Anterior cingulate cortex (tissue), 58 donors: ENCODE data around the gene TECRL.

Experiments used
- DNase-seq, 58 donors: peaks; one replicate each; lab custom pipeline; 2025; lab: John Stamatoyannopoulos, UW

The TECRL gene

GRCh38 chr4:64334964-64335363 lies 74.3 kb downstream of the TECRL start:
- no peak for DNase-seq

- no peak for DNase-seq
Measured at GRCh38 chr4:64330143-64330542, 79.1 kb downstream of the TECRL start.

- no peak for DNase-seq
Measured at GRCh38 chr4:64327237-64327636, 82.0 kb downstream of the TECRL start.

DNA sequence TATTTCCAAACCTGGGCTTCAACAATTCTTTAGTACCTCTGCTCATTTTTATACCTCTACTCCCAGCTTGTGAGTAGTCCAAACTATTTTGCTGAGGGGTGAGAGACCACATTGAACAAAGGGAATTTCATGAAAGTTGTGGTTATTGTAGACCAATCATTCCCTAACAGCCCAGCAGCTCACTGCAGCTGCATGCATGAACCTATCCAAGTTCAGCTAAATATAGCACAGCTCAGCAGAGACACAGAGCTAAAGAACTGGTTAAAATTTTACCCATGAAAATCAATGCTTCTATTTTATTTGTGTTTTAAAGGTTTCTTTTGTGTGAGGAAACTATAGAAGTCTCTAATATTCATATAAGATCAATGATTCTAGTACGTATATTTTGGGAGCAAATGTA lies 82.7 kb downstream of the TECRL start:
- DNase-seq: no peak

GRCh38 chr4:64306255-64306565 lies 103.0 kb downstream of the TECRL start:
- no peak for DNase-seq

- DNase-seq: no peak
Measured at GRCh38 chr4:64305565-64306254, 103.5 kb downstream of the TECRL start.

GRCh38 chr4:64272432-64272831 lies 136.8 kb downstream of the TECRL start:
- no peak for DNase-seq

DNA sequence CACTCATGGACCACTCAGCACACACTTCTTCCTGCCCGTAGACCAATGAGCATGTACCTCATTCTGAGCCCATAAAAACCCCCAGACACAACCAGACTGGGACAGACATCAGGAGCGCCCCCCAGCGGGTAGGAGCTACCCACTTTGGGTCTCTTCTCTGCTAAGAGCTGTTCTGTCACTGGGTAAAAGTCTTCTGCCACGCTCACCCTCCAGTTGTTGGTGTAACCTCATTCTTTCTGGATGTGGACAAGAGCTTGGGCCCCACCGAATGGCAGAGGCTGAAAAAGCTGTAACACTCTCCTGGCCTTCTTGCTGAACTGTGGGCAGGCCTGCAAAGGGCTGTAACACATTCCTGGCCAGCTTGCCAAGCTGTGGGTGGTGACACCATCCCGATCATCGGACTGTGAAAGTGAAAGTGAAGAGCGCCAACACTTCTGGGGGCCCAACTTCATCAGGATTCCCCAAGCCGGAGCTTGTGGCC lies 137.6 kb downstream of the TECRL start:
- no peak for DNase-seq

- no peak for DNase-seq
Measured at GRCh38 chr4:64266669-64267068, 142.6 kb downstream of the TECRL start.

- DNase-seq: no peak
Measured at GRCh38 chr4:64266263-64266662, 143.0 kb downstream of the TECRL start.

- DNase-seq: no peak
Measured at GRCh38 chr4:64251781-64252180, 157.5 kb downstream of the TECRL start.

GRCh38 chr4:64250488-64250887 lies 158.8 kb downstream of the TECRL start:
- DNase-seq: no peak

GRCh38 chr4:64250061-64250460 lies 159.2 kb downstream of the TECRL start:
- no peak for DNase-seq

DNA sequence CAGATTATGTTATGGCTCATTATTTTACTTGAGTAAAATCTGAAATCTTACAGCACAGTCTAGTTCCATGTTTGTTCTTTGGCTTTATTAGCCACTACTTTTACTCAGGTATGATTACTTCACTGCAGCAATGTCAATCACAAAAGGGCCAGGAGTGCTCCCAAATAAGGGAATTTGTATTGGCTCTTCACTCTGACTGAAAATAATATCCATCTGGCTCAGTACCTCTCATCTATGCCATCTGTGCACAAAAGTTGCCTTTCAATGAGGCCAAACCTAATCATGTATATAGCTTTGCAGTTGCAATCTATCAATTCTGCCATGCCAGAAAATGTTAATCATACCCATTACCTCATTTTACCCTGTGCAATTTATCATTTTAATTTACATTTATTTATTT lies 161.1 kb downstream of the TECRL start:
- no peak for DNase-seq

DNA sequence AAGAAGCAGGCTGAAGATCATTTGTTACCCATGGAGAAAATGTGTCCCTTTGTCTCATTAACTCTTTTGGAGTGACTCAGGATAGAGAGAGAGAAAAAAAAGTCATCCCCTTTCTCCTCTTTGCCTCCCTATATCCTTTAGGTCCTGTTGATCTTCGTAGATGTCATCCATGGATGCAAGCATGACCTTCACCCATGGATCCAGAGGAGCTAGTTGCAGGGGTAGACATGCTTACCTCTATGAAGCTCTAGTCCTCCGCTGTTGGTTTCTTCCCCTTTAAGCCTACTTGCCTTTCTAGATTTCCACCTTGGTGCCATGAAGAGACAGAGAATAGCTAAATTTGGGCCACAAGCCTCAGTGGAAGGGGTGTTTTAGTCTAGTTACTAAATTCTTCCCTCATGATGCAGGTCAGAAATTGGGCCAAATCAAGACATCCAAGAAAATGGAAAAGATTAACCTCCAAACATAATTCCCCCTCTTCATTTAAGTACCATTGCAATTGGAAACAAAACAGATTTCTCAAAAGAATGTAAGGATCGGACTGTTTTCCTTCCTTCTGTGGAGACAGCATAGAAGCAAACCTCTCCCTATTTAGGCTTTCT lies 178.4 kb downstream of the TECRL start:
- DNase-seq: no peak
